Measurements from ENCODE around the gene SCRT2. TPM values are rescaled to one million over a fixed set of nuclear protein-coding genes. Genes with fewer than 3 reads are reported as not detected.
A peak's percentile ranks its signal among the peaks of the same experiment; 100 is the strongest.
"Not testable (repeated sequence)": the region's sequence is repeated elsewhere in the genome, so short reads cannot be mapped to it uniquely, and the experiment has no call there.

The SCRT2 gene
- polyA plus RNA-seq (2.5 and 3.8 TPM in 2 replicates), polyA minus RNA-seq (10.0 and 11.2 TPM in 2 replicates)

- H3K9me3 ChIP-seq (ENCODE audit: low read length) = no peaks in the 10 kb centered on the region
- no peaks in the 10 kb centered on the region for H3K9me2 ChIP-seq (ENCODE audit: insufficient read depth, low read length)
- H3K27ac ChIP-seq (ENCODE audit: low read length) = peak within 1 kb of the TSS; percentile 99
- H3K36me3 ChIP-seq (ENCODE audit: insufficient read depth, low read length) = no peaks in the 10 kb centered on the region
- peaks cover 66% of the 10 kb centered on the region for H3K79me2 ChIP-seq (replicated peaks; ENCODE audit: insufficient read depth, low read length)
- H3F3A ChIP-seq (ENCODE audit: insufficient read depth, low read length, poor library complexity, severe bottlenecking) = no peaks in the 10 kb centered on the region
- peak within 1 kb of the TSS; percentile 98 for H3K4me3 ChIP-seq (ENCODE audit: low read length)
- peak within 1 kb of the TSS; percentile 99 for H3K9ac ChIP-seq (ENCODE audit: low read length)
- peak within 1 kb of the TSS; percentile 96 for H3K4me2 ChIP-seq (ENCODE audit: low read length)
- peak within 1 kb of the TSS; percentile 11 for H2AFZ ChIP-seq (ENCODE audit: low read depth, low read length)
- TF ChIP-seq MXI1 (conservative IDR thresholded peaks at IDR 0.05; ENCODE audit: poor library complexity, severe bottlenecking) = peak; percentile 70
- TF ChIP-seq RAD21 (conservative IDR thresholded peaks at IDR 0.05) = peak; percentile 34
- TF ChIP-seq EP300 (conservative IDR thresholded peaks at IDR 0.05; ENCODE audit: poor library complexity, severe bottlenecking) = peak; percentile 63
- TF ChIP-seq CTCF (IDR thresholded peaks at IDR 0.05; ENCODE audit: poor library complexity, severe bottlenecking) = no peak
- TF ChIP-seq EZH2 (IDR thresholded peaks at IDR 0.05; ENCODE audit: borderline replicate concordance, insufficient read depth, low read length, poor library complexity, severe bottlenecking) = no peak
- TF ChIP-seq POLR2AphosphoS5 (IDR thresholded peaks at IDR 0.05) = peak; percentile 77
- TF ChIP-seq REST (IDR thresholded peaks at IDR 0.05; ENCODE audit: borderline replicate concordance) = no peak
- peak; percentile 28 for TF ChIP-seq SMC3 (conservative IDR thresholded peaks at IDR 0.05; ENCODE audit: poor library complexity)
- TF ChIP-seq TAF1 (IDR thresholded peaks at IDR 0.05; ENCODE audit: low read depth) = peak; percentile 69
- H4K20me1 ChIP-seq (ENCODE audit: insufficient read depth) = peaks cover 6% of the 10 kb centered on the region
- H3K27me3 ChIP-seq (ENCODE audit: insufficient read depth, low read depth, low read length) = no peaks in the 10 kb centered on the region
These were observed at the start of gene SCRT2 for GRCh38 chr20:675453-676314. Gene SCRT2, minus strand, starts transcription at chr20:675802. Its CDS starts 201 bp downstream, at chr20:675601.

- not testable (repeated sequence) for H3F3A ChIP-seq (ENCODE audit: insufficient read depth, low read length, poor library complexity, severe bottlenecking); H3K27ac ChIP-seq (ENCODE audit: low read length); H2AFZ ChIP-seq (ENCODE audit: low read depth, low read length); H3K79me2 ChIP-seq (replicated peaks; ENCODE audit: insufficient read depth, low read length); H3K4me2 ChIP-seq (ENCODE audit: low read length); H3K9me3 ChIP-seq (ENCODE audit: low read length); H3K27me3 ChIP-seq (ENCODE audit: insufficient read depth, low read depth, low read length); H3K9ac ChIP-seq (ENCODE audit: low read length); H3K36me3 ChIP-seq (ENCODE audit: insufficient read depth, low read length); H3K4me3 ChIP-seq (ENCODE audit: low read length); H4K20me1 ChIP-seq (ENCODE audit: insufficient read depth); H3K9me2 ChIP-seq (ENCODE audit: insufficient read depth, low read length)
These were observed 49.2 kb upstream of the SCRT2 start for GRCh38 chr20:724797-725196.
